Smooth muscle cell (in vitro differentiated cells): ENCODE data around the gene YKT6. TPM values are rescaled to one million over a fixed set of nuclear protein-coding genes. Genes with fewer than 3 reads are reported as not detected.
A peak's percentile ranks its signal among the peaks of the same experiment; 100 is the strongest.

ENCODE experiments used
- DNase-seq: peaks from one replicate; lab custom pipeline; 2025; ENCODE audit not compliant: unreplicated experiment; lab: John Stamatoyannopoulos, UW
- H2AFZ ChIP-seq: fragments of 200-600 bp; sonication (generic); 2 replicates; pipeline ENCODE4 v1.6.0; 2016; ENCODE audit warnings: antibody characterized with exemption, low read depth, mild to moderate bottlenecking
- H3F3A ChIP-seq: fragments of 200-600 bp; sonication (generic); 2 replicates; pipeline ENCODE4 v1.6.0; 2017; ENCODE audit warnings: antibody characterized with exemption, low read depth
- H3K27ac ChIP-seq: fragments of 200-600 bp; sonication (generic); 2 replicates; pipeline ENCODE4 v1.5.1; 2016; ENCODE audit warnings: low read depth, mild to moderate bottlenecking
- H3K27me3 ChIP-seq: fragments of 200-600 bp; sonication (generic); 2 replicates; pipeline ENCODE4 v1.6.1; 2016; ENCODE audit warnings: low read depth, mild to moderate bottlenecking
- H3K36me3 ChIP-seq: fragments of 200-600 bp; sonication (generic); 2 replicates; pipeline ENCODE4 v1.5.1; 2016; ENCODE audit warnings: low read depth
- H3K4me1 ChIP-seq: fragments of 200-600 bp; sonication (generic); 2 replicates; pipeline ENCODE4 v1.5.1; 2016; ENCODE audit warnings: low read depth
- H3K4me2 ChIP-seq: fragments of 200-600 bp; sonication (generic); 2 replicates; pipeline ENCODE4 v1.6.0; 2016; ENCODE audit warnings: mild to moderate bottlenecking
- H3K4me3 ChIP-seq: fragments of 200-600 bp; sonication (generic); 2 replicates; pipeline ENCODE4 v1.5.1; 2016; ENCODE audit warnings: mild to moderate bottlenecking
- H3K79me2 ChIP-seq: fragments of 200-600 bp; sonication (generic); 2 replicates; pipeline ENCODE4 v1.6.0; 2016; ENCODE audit warnings: low read depth, mild to moderate bottlenecking
- H3K9ac ChIP-seq: fragments of 200-600 bp; sonication (generic); 2 replicates; pipeline ENCODE4 v1.6.0; 2016; ENCODE audit warnings: low read depth
- H3K9me3 ChIP-seq: fragments of 200-600 bp; sonication (generic); replicated peaks from 2 replicates; pipeline ENCODE4 v1.5.1; 2016; ENCODE audit warnings: low read depth
- H4K20me1 ChIP-seq: fragments of 200-600 bp; sonication (generic); 2 replicates; pipeline ENCODE4 v1.6.0; 2016; ENCODE audit warnings: low read depth
- CTCF ChIP-seq: fragments of 200-600 bp; sonication (generic); IDR thresholded peaks from 2 replicates; pipeline ENCODE4 v1.5.1; 2017; ENCODE audit warnings: borderline replicate concordance, mild to moderate bottlenecking, antibody characterized with exemption; ENCODE audit not compliant: insufficient read depth, poor library complexity, severe bottlenecking
- WGBS: methylation state at CpG from one replicate; pipeline ENCODE4 v1.1.7; 2016; ENCODE audit warnings: low lambda C conversion rate; 5-methylcytosine and 5-hydroxymethylcytosine counted together
- polyA plus RNA-seq: library from polyadenylated mRNA; unstranded; fragments of >200 nt; fragmentation: Nextera tagmentation; extraction: Ambion mirVana; gene quantifications from 2 replicates; pipeline ENCODE4 v1.2.1, GENCODE V29; 2016
- total RNA-seq: library from RNA; depleted of rRNA; stranded (reverse); fragments of >200 nt; gene quantifications from 2 replicates; pipeline ENCODE4 v1.2.3, GENCODE V29; 2014

The YKT6 gene
- total and polyA plus RNA-seq, 2 experiments from 2014 or later = 64.2 to 86.5 TPM

- 95% methylated on average over 4 of the region's 4 CpGs for WGBS
- no peak overlapping the region for H3K9ac ChIP-seq
- H3K4me1 ChIP-seq = peaks cover 6% of the 10 kb centered on the region
- DNase-seq = no peak
- no peaks in the 10 kb centered on the region for H3K9me3 ChIP-seq
- H3K4me2 ChIP-seq = peak overlapping the region; percentile 66
- TF ChIP-seq CTCF = no peak
- H3K79me2 ChIP-seq = no peaks in the 10 kb centered on the region
- no peak overlapping the region for H3K27ac ChIP-seq
- no peaks in the 10 kb centered on the region for H3F3A ChIP-seq
- H2AFZ ChIP-seq = no peak overlapping the region
- no peaks in the 10 kb centered on the region for H3K36me3 ChIP-seq
- no peak overlapping the region for H3K4me3 ChIP-seq
- H4K20me1 ChIP-seq = no peaks in the 10 kb centered on the region
- no peaks in the 10 kb centered on the region for H3K27me3 ChIP-seq
These were observed 57.6 kb downstream of the YKT6 start for GRCh38 chr7:44258423-44258760.

GRCh38 chr7:44258865-44259546, 58.2 kb downstream of the YKT6 start:
- peak overlapping the region; percentile 66 for H3K4me2 ChIP-seq

GRCh38 chr7:44259547-44260457, 59.0 kb downstream of the YKT6 start:
- TF ChIP-seq CTCF = no peak
- no peak overlapping the region for H2AFZ ChIP-seq
- H3K4me1 ChIP-seq = peaks cover 6% of the 10 kb centered on the region
- H4K20me1 ChIP-seq = no peaks in the 10 kb centered on the region
- H3F3A ChIP-seq = no peaks in the 10 kb centered on the region
- H3K36me3 ChIP-seq = no peaks in the 10 kb centered on the region
- H3K4me2 ChIP-seq = peak overlapping the region; percentile 66
- H3K9ac ChIP-seq = no peak overlapping the region
- H3K9me3 ChIP-seq = no peaks in the 10 kb centered on the region
- 55% methylated on average over 18 of the region's 18 CpGs for WGBS
- DNase-seq = no peak
- no peak overlapping the region for H3K4me3 ChIP-seq
- no peaks in the 10 kb centered on the region for H3K79me2 ChIP-seq
- peak overlapping the region; percentile 67 for H3K27ac ChIP-seq
- no peaks in the 10 kb centered on the region for H3K27me3 ChIP-seq

More at GRCh38 chr7:44258865-44259546, 58.2 kb downstream of the YKT6 start:
- Histone ChIP-seq H3K4me3 (no peak overlapping the region), H3F3A (no peaks in the 10 kb centered on the region), H3K9me3 (no peaks in the 10 kb centered on the region), H3K27me3 (no peaks in the 10 kb centered on the region), H4K20me1 (no peaks in the 10 kb centered on the region), H3K79me2 (no peaks in the 10 kb centered on the region), H3K4me1 (peaks cover 6% of the 10 kb centered on the region), H3K36me3 (no peaks in the 10 kb centered on the region), H3K27ac (peak overlapping the region; percentile 67), H3K9ac (no peak overlapping the region), H2AFZ (no peak overlapping the region)
- WGBS = 93% methylated on average over 14 of the region's 14 CpGs
- TF ChIP-seq CTCF = no peak
- DNase-seq = no peak
